SK-N-SH treated with all-trans-retinoic acid at 6 μM for 48 hours (cell line): ENCODE data around the gene KIF12.
A peak's percentile ranks its signal among the peaks of the same experiment; 100 is the strongest.

Source experiments
- ATAC-seq: fragments of 200-7000 bp; cut with Tn5 transposase; 3 replicates; pipeline ENCODE4 v1.9.1; 2020; ENCODE audit warnings: mild to moderate bottlenecking, moderate library complexity
- ARNTL ChIP-seq: fragments of 450-650 bp; formaldehyde crosslinking; IDR thresholded peaks from 2 replicates; pipeline ENCODE4 v1.5.0; 2020; ENCODE audit warnings: low read depth, mild to moderate bottlenecking, moderate library complexity, borderline replicate concordance
- BACH2 ChIP-seq: fragments of 250-450 bp; sonication (Bioruptor Pico); IDR thresholded peaks from 2 replicates; pipeline ENCODE4 v1.9.0; 2021; ENCODE audit warnings: mild to moderate bottlenecking, borderline replicate concordance
- CSDC2 ChIP-seq: fragments of 250-450 bp; sonication (Bioruptor Pico); IDR thresholded peaks from 2 replicates; pipeline ENCODE4 v1.5.0; 2020; ENCODE audit warnings: mild to moderate bottlenecking, moderate library complexity
- CSRNP3 ChIP-seq: fragments of 250-450 bp; sonication (Bioruptor Pico); IDR thresholded peaks from 2 replicates; pipeline ENCODE4 v1.5.1; 2021; ENCODE audit warnings: mild to moderate bottlenecking, moderate library complexity
- GLIS3 ChIP-seq: fragments of 250-450 bp; sonication (Bioruptor Pico); IDR thresholded peaks from 2 replicates; pipeline ENCODE4 v1.5.0; 2020; ENCODE audit warnings: mild to moderate bottlenecking, moderate library complexity
- ISL1 ChIP-seq: fragments of 250-450 bp; sonication (Bioruptor Pico); IDR thresholded peaks from 2 replicates; pipeline ENCODE4 v2.1.2; 2022; ENCODE audit warnings: mild to moderate bottlenecking, moderate library complexity
- OSR1 ChIP-seq: fragments of 250-450 bp; sonication (Bioruptor Pico); IDR thresholded peaks from 2 replicates; pipeline ENCODE4 v1.8.0; 2022; ENCODE audit warnings: moderate library complexity, mild to moderate bottlenecking, inconsistent platforms
- POU6F1 ChIP-seq: fragments of 250-450 bp; sonication (Bioruptor Pico); IDR thresholded peaks from 2 replicates; pipeline ENCODE4 v1.8.0; 2021; ENCODE audit warnings: low read depth, mild to moderate bottlenecking, moderate library complexity, borderline replicate concordance
- PPARA ChIP-seq: fragments of 250-450 bp; sonication (Bioruptor Pico); IDR thresholded peaks from 2 replicates; pipeline ENCODE4 v1.5.0; 2020; ENCODE audit warnings: mild to moderate bottlenecking, borderline replicate concordance
- RARB ChIP-seq: fragments of 250-450 bp; sonication (Bioruptor Pico); IDR thresholded peaks from 2 replicates; pipeline ENCODE4 v1.8.0; 2021; ENCODE audit warnings: mild to moderate bottlenecking, moderate library complexity
- SNAI2 ChIP-seq: fragments of 250-450 bp; sonication (Bioruptor Pico); IDR thresholded peaks from 2 replicates; pipeline ENCODE4 v1.5.0; 2020; ENCODE audit warnings: mild to moderate bottlenecking, moderate library complexity
- TOX ChIP-seq: fragments of 250-450 bp; sonication (Bioruptor Pico); IDR thresholded peaks from 2 replicates; pipeline ENCODE4 v1.8.0; 2021; ENCODE audit warnings: mild to moderate bottlenecking, moderate library complexity, borderline replicate concordance
- TSHZ2 ChIP-seq: fragments of 250-450 bp; sonication (Bioruptor Pico); IDR thresholded peaks from 2 replicates; pipeline ENCODE4 v1.5.0; 2020; ENCODE audit warnings: mild to moderate bottlenecking, moderate library complexity
- ZC3H10 ChIP-seq: fragments of 250-450 bp; sonication (Bioruptor Pico); IDR thresholded peaks from 2 replicates; pipeline ENCODE4 v1.5.1; 2021; ENCODE audit warnings: mild to moderate bottlenecking, moderate library complexity
- ZFP30 ChIP-seq: fragments of 450-650 bp; formaldehyde crosslinking; IDR thresholded peaks from 2 replicates; pipeline ENCODE4 v1.5.0; 2022; ENCODE audit warnings: mild to moderate bottlenecking, moderate library complexity
- ZNF565 ChIP-seq: fragments of 450-650 bp; formaldehyde crosslinking; conservative IDR thresholded peaks from 2 replicates; pipeline ENCODE4 v1.5.0; 2020; ENCODE audit warnings: low read depth, mild to moderate bottlenecking, moderate library complexity
- ZNF70 ChIP-seq: fragments of 450-650 bp; formaldehyde crosslinking; IDR thresholded peaks from 2 replicates; pipeline ENCODE4 v1.5.0; 2020; ENCODE audit warnings: mild to moderate bottlenecking, moderate library complexity
- ZNF8 ChIP-seq: fragments of 450-650 bp; formaldehyde crosslinking; IDR thresholded peaks from 2 replicates; pipeline ENCODE4 v1.5.0; 2020; ENCODE audit warnings: mild to moderate bottlenecking, moderate library complexity
- TF ChIP-seq, protein P1 (sequence below): fragments of 250-450 bp; sonication (Bioruptor Pico); IDR thresholded peaks from 2 replicates; pipeline ENCODE4 v1.5.1; 2020; ENCODE audit warnings: low read depth, mild to moderate bottlenecking, moderate library complexity
- TF ChIP-seq, protein P2 (sequence below): fragments of 250-450 bp; sonication (Bioruptor Pico); IDR thresholded peaks from 2 replicates; pipeline ENCODE4 v1.8.0; 2020; ENCODE audit warnings: mild to moderate bottlenecking, moderate library complexity, borderline replicate concordance

KIF12 gene

GRCh38 chr9:114059047-114059803, 39.9 kb downstream of the KIF12 start:
- peak; percentile 24 for ATAC-seq
- TF ChIP-seq, protein P1, sequence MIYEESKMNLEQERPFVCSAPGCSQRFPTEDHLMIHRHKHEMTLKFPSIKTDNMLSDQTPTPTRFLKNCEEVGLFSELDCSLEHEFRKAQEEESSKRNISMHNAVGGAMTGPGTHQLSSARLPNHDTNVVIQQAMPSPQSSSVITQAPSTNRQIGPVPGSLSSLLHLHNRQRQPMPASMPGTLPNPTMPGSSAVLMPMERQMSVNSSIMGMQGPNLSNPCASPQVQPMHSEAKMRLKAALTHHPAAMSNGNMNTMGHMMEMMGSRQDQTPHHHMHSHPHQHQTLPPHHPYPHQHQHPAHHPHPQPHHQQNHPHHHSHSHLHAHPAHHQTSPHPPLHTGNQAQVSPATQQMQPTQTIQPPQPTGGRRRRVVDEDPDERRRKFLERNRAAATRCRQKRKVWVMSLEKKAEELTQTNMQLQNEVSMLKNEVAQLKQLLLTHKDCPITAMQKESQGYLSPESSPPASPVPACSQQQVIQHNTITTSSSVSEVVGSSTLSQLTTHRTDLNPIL (CRISPR knock-in tag): no peak
- TF ChIP-seq, protein P2, sequence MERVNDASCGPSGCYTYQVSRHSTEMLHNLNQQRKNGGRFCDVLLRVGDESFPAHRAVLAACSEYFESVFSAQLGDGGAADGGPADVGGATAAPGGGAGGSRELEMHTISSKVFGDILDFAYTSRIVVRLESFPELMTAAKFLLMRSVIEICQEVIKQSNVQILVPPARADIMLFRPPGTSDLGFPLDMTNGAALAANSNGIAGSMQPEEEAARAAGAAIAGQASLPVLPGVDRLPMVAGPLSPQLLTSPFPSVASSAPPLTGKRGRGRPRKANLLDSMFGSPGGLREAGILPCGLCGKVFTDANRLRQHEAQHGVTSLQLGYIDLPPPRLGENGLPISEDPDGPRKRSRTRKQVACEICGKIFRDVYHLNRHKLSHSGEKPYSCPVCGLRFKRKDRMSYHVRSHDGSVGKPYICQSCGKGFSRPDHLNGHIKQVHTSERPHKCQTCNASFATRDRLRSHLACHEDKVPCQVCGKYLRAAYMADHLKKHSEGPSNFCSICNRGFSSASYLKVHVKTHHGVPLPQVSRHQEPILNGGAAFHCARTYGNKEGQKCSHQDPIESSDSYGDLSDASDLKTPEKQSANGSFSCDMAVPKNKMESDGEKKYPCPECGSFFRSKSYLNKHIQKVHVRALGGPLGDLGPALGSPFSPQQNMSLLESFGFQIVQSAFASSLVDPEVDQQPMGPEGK (CRISPR knock-in tag): no peak
- TF ChIP-seq POU6F1 (CRISPR knock-in tag) (no peak), ZC3H10 (CRISPR knock-in tag) (no peak), TOX (CRISPR knock-in tag) (no peak), PPARA (CRISPR knock-in tag) (no peak), CSRNP3 (CRISPR knock-in tag) (no peak)

GRCh38 chr9:114058688-114059046, 40.4 kb downstream of the KIF12 start:
- TF ChIP-seq, protein P1 (CRISPR knock-in tag): no peak
- no peak for TF ChIP-seq OSR1
- no peak for TF ChIP-seq CSRNP3 (CRISPR knock-in tag)
- no peak for TF ChIP-seq TSHZ2
- no peak for TF ChIP-seq GLIS3 (CRISPR knock-in tag)
- no peak for TF ChIP-seq RARB
- TF ChIP-seq CSDC2: no peak
- TF ChIP-seq ZFP30 (CRISPR knock-in tag): no peak
- TF ChIP-seq BACH2: no peak
- no peak for TF ChIP-seq ZNF565
- no peak for TF ChIP-seq POU6F1 (CRISPR knock-in tag)
- no peak for TF ChIP-seq PPARA (CRISPR knock-in tag)
- no peak for TF ChIP-seq ZNF70 (CRISPR knock-in tag)
- TF ChIP-seq, protein P2 (CRISPR knock-in tag): no peak
- no peak for TF ChIP-seq ZNF8
- no peak for TF ChIP-seq ARNTL (CRISPR knock-in tag)
- TF ChIP-seq SNAI2 (CRISPR knock-in tag): no peak
- no peak for TF ChIP-seq ISL1
- no peak for TF ChIP-seq ZC3H10 (CRISPR knock-in tag)
- ATAC-seq: no peak
